Osteoblast (primary cell): Measurements from ENCODE around the gene TENM4. TPM values are rescaled to one million over a fixed set of nuclear protein-coding genes. Genes with fewer than 3 reads are reported as not detected.
A peak's percentile ranks its signal among the peaks of the same experiment; 100 is the strongest.

Experiments used
- DNase-seq: peaks from one replicate; pipeline ENCODE4 v3.0.0; 2011; ENCODE audit warnings: low spot score, mixed read lengths; ENCODE audit not compliant: insufficient read length; ENCODE audit errors: missing footprints
- H2AFZ ChIP-seq: 2 replicates; pipeline ENCODE4 v1.6.0; 2011; ENCODE audit warnings: mild to moderate bottlenecking, low read length
- H3K27ac ChIP-seq: 2 replicates; pipeline ENCODE4 v1.5.1; 2011; ENCODE audit warnings: mild to moderate bottlenecking, low read depth, low read length, moderate library complexity
- H3K27me3 ChIP-seq: 2 replicates; pipeline ENCODE4 v1.6.0; 2012; ENCODE audit warnings: mild to moderate bottlenecking, control low read depth, inconsistent platforms, low read length, moderate library complexity; ENCODE audit not compliant: insufficient read depth
- H3K36me3 ChIP-seq: 2 replicates; pipeline ENCODE4 v1.5.1; 2011; ENCODE audit warnings: mild to moderate bottlenecking, low read length, control low read depth, moderate library complexity; ENCODE audit not compliant: insufficient read depth
- H3K4me1 ChIP-seq: 2 replicates; pipeline ENCODE4 v1.5.1; 2011; ENCODE audit warnings: mild to moderate bottlenecking, low read length, control low read depth, moderate library complexity; ENCODE audit not compliant: insufficient read depth
- H3K4me2 ChIP-seq: 2 replicates; pipeline ENCODE4 v1.6.0; 2011; ENCODE audit warnings: mild to moderate bottlenecking, low read length; ENCODE audit not compliant: insufficient read depth
- H3K4me3 ChIP-seq: fragments of 200-600 bp; sonication (generic); 3 replicates; pipeline ENCODE4 v1.5.1; 2012; ENCODE audit warnings: mild to moderate bottlenecking, low read length, inconsistent platforms; ENCODE audit not compliant: insufficient read depth
- H3K79me2 ChIP-seq: 2 replicates; pipeline ENCODE4 v1.6.0; 2012; ENCODE audit warnings: mild to moderate bottlenecking, low read length, control low read depth, inconsistent platforms; ENCODE audit not compliant: insufficient read depth
- H3K9me3 ChIP-seq: 2 replicates; pipeline ENCODE4 v1.5.1; 2011; ENCODE audit warnings: low read depth, low read length, control low read depth
- H4K20me1 ChIP-seq: 2 replicates; pipeline ENCODE4 v1.6.0; 2012; ENCODE audit warnings: mild to moderate bottlenecking, low read length, control low read depth; ENCODE audit not compliant: insufficient read depth
- CTCF ChIP-seq: IDR thresholded peaks from 2 replicates; pipeline ENCODE4 v1.5.1; 2011; ENCODE audit warnings: mild to moderate bottlenecking, low read depth, low read length, moderate library complexity; ENCODE audit errors: extremely low read depth
- total RNA-seq: library from RNA; depleted of rRNA; stranded (reverse); fragments of >200 nt; gene quantifications from 2 replicates; pipeline ENCODE4 v1.2.3, GENCODE V29; 2012

TENM4 gene
- total RNA-seq, 1 donor, result 63.3 TPM

GRCh38 chr11:79431535-79431934, 9.3 kb downstream of the TENM4 start:
- Histone ChIP-seq H3K4me3 (peak overlapping the region; percentile 5), H3K9me3 (no peaks in the 10 kb centered on the region), H3K27me3 (peaks cover 3% of the 10 kb centered on the region), H3K27ac (peak overlapping the region; percentile 15), H3K4me2 (peak overlapping the region; percentile 41), H2AFZ (no peak overlapping the region), H4K20me1 (no peaks in the 10 kb centered on the region), H3K36me3 (no peaks in the 10 kb centered on the region), H3K4me1 (peaks cover 12% of the 10 kb centered on the region), H3K79me2 (peaks cover 21% of the 10 kb centered on the region)
- no peak for TF ChIP-seq CTCF
- peak; percentile 67 for DNase-seq

- no peak for TF ChIP-seq CTCF
- Histone ChIP-seq H3K79me2 (peaks cover 15% of the 10 kb centered on the region), H4K20me1 (no peaks in the 10 kb centered on the region), H3K36me3 (no peaks in the 10 kb centered on the region), H3K4me2 (no peak overlapping the region), H3K4me3 (no peak overlapping the region), H2AFZ (no peak overlapping the region), H3K9me3 (no peaks in the 10 kb centered on the region), H3K4me1 (peaks cover 12% of the 10 kb centered on the region), H3K27me3 (no peaks in the 10 kb centered on the region), H3K27ac (no peak overlapping the region)
- no peak for DNase-seq
Observed at GRCh38 chr11:79430280-79430679, 10.6 kb downstream of the TENM4 start.

- DNase-seq, result no peak
- no peaks in the 10 kb centered on the region for H4K20me1 ChIP-seq
Observed at GRCh38 chr11:79428406-79428805, 12.4 kb downstream of the TENM4 start.

More at GRCh38 chr11:79428406-79428805, 12.4 kb downstream of the TENM4 start:
- H3K36me3 ChIP-seq, result no peaks in the 10 kb centered on the region
- no peaks in the 10 kb centered on the region for H3K27me3 ChIP-seq
- H3K4me2 ChIP-seq, result no peak overlapping the region
- no peak overlapping the region for H2AFZ ChIP-seq
- TF ChIP-seq CTCF, result no peak
- H3K4me3 ChIP-seq, result no peak overlapping the region
- peaks cover 13% of the 10 kb centered on the region for H3K79me2 ChIP-seq
- H3K9me3 ChIP-seq, result no peaks in the 10 kb centered on the region
- H3K27ac ChIP-seq, result no peak overlapping the region
- H3K4me1 ChIP-seq, result peaks cover 12% of the 10 kb centered on the region
